HG03354 (cell line): ENCODE measurements around the gene ECM2.

ENCODE experiments used
- ATAC-seq: cut with Tn5 transposase; IDR thresholded peaks from one replicate; pipeline ENCODE4 v1.9.1; 2021; ENCODE audit warnings: mild to moderate bottlenecking; ENCODE audit not compliant: unreplicated experiment, poor library complexity, severe bottlenecking

The ECM2 gene

GRCh38 chr9:92480291-92480771, 55.5 kb downstream of the ECM2 start:
- ATAC-seq: no peak

- ATAC-seq: no peak
Measured at GRCh38 chr9:92479346-92479745, 56.4 kb downstream of the ECM2 start.

GRCh38 chr9:92478783-92479182, 57.0 kb downstream of the ECM2 start:
- no peak for ATAC-seq

- ATAC-seq: no peak
Measured at GRCh38 chr9:92476962-92477361, 58.8 kb downstream of the ECM2 start.

GRCh38 chr9:92474587-92474986, 61.2 kb downstream of the ECM2 start:
- ATAC-seq: no peak

GRCh38 chr9:92468206-92468605, 67.6 kb downstream of the ECM2 start:
- no peak for ATAC-seq

- no peak for ATAC-seq
Measured at GRCh38 chr9:92467511-92467910, 68.3 kb downstream of the ECM2 start.

DNA sequence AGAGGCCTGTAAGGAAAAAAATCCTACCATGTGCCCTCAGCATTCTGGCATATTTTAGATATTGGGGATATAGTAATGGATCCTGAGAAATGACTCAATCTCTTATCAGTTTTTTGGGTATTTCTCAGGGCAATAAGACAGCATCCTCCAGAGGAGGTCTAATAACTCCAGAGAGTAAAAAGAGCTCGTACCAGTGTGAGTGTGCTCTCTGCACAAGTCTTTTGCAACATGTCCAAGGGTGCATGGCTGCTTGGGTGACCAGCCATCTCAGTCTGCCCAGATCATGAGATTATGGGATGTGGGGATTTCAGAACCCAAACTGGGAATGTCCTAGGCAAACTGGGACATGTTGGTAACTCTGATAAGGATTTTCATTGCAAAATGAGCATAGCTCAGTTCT, 68.7 kb downstream of the ECM2 start:
- no peak for ATAC-seq

- ATAC-seq: no peak
Measured at GRCh38 chr9:92463984-92464383, 71.8 kb downstream of the ECM2 start.

- ATAC-seq: no peak
Measured at GRCh38 chr9:92463387-92463786, 72.4 kb downstream of the ECM2 start.

GRCh38 chr9:92457576-92457975, 78.2 kb downstream of the ECM2 start:
- no peak for ATAC-seq

DNA sequence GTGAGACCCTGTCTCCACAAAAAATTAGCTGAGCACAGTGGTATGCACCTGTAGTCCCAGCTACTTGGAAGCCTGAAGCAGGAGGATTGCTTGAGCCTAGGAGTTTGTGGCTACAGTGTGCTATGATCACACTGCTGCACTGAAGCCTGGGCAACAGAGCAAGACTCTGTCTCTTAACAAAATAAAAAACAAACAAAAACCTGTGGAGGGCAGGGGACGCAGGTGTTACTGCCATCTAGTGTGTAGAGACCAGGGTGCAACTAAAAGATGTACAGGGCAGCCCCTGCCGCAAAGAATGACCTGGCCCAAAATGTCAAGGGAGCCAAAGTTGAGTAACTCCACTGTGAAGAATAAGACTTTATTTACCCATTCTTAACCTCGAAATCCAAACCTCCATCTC, 80.6 kb downstream of the ECM2 start:
- ATAC-seq: no peak

DNA sequence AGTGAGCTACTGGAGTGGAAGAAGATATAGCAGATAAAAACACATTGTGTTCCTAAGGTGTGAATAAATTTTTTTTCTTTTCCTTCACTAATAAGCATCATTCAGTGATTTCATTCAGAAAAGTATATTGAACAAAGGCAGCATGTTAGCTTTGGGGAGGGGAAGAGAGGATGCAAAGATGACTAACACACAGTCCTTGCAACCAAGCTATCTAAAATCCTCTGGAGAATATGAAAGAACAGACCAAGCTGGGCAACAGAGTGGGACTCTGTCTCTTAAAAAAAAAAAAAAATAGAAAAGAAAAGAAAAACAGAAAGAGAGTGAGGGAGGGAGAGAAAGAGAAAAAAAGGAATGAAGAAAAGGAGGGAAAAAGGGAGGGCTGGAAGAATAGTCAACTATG, 89.3 kb downstream of the ECM2 start:
- no peak for ATAC-seq
